SU-DHL-6 (cell line): Measurements from ENCODE around the gene FKBP10.

ENCODE experiments used
- EZH2phosphoT487 ChIP-seq: fragments of 200-600 bp; sonication (generic), shearing (Covaris generic); conservative IDR thresholded peaks from 2 replicates; pipeline ENCODE4 v1.6.1; 2018; ENCODE audit warnings: mild to moderate bottlenecking, antibody characterized with exemption, low read length, moderate library complexity, mixed read lengths
- TF ChIP-seq, protein P1 (sequence below): fragments of 200-600 bp; sonication (generic); IDR thresholded peaks from one replicate; pipeline ENCODE4 v1.5.1; 2017; ENCODE audit warnings: antibody characterized with exemption, mild to moderate bottlenecking, low read length, moderate library complexity; ENCODE audit not compliant: insufficient read depth, poor library complexity, severe bottlenecking

DNA sequence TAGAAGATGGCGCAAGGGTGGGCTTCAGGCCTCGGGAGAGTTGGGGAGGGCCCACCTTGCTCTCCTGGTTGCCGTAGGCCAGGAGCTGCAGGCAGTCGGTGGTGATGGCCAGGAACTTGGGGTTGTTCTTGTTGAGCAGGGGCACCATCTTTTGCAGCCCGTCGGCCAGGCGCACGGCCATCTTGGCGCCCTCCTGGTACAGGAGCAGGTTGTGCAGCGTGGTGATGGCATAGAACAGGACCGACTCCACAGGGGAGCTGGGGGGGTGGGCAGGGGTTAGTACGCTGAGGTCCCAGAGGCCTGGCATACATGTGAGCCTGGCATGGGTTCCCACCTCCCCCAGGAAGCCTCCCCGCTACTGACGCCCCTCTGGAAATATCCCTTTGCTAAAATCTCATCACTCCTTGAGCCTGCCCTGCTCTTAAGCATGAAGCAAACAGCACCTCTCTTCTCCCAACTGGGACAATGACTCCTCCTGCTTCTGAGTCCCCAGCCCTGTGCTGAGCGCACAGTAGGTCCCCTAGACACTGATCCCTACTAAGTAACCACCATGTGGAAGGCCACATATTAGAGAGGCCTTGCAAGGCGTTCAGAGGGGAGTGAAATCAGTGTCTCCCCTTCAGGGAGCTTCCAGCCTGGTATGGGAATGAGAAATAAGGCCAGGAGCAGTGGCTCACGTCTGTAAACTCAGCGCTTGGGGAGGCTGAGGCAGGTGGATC lies 45.3 kb upstream of the FKBP10 start:
- TF ChIP-seq, protein P1, sequence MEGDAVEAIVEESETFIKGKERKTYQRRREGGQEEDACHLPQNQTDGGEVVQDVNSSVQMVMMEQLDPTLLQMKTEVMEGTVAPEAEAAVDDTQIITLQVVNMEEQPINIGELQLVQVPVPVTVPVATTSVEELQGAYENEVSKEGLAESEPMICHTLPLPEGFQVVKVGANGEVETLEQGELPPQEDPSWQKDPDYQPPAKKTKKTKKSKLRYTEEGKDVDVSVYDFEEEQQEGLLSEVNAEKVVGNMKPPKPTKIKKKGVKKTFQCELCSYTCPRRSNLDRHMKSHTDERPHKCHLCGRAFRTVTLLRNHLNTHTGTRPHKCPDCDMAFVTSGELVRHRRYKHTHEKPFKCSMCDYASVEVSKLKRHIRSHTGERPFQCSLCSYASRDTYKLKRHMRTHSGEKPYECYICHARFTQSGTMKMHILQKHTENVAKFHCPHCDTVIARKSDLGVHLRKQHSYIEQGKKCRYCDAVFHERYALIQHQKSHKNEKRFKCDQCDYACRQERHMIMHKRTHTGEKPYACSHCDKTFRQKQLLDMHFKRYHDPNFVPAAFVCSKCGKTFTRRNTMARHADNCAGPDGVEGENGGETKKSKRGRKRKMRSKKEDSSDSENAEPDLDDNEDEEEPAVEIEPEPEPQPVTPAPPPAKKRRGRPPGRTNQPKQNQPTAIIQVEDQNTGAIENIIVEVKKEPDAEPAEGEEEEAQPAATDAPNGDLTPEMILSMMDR: no peak
- TF ChIP-seq EZH2phosphoT487: no peak
